CMK (cell line): ENCODE measurements around the gene NCAPG2.
"Not testable (repeated sequence)": the region's sequence is repeated elsewhere in the genome, so short reads cannot be mapped to it uniquely, and the experiment has no call there.

Experiments
- DNase-seq: peaks from one replicate; pipeline ENCODE4 v3.0.0-alpha.2; 2010; ENCODE audit warnings: low read depth

Gene NCAPG2

GRCh38 chr7:158626289-158626688 is 78.3 kb downstream of the NCAPG2 start:
- DNase-seq, result not testable (repeated sequence)

- DNase-seq, result no peak
Measured at GRCh38 chr7:158623241-158623640, 81.4 kb downstream of the NCAPG2 start.

- no peak for DNase-seq
Measured at GRCh38 chr7:158620839-158621441, 83.7 kb downstream of the NCAPG2 start.

GRCh38 chr7:158620418-158620817 is 84.2 kb downstream of the NCAPG2 start:
- DNase-seq, result no peak

- DNase-seq, result no peak
Measured at GRCh38 chr7:158618745-158619140, 85.9 kb downstream of the NCAPG2 start.

GRCh38 chr7:158617737-158618128 is 86.9 kb downstream of the NCAPG2 start:
- DNase-seq, result no peak

GRCh38 chr7:158616050-158616449 is 88.6 kb downstream of the NCAPG2 start:
- no peak for DNase-seq

- DNase-seq, result no peak
Measured at GRCh38 chr7:158614700-158615099, 89.9 kb downstream of the NCAPG2 start.

- no peak for DNase-seq
Measured at GRCh38 chr7:158613481-158613880, 91.1 kb downstream of the NCAPG2 start.

GRCh38 chr7:158612546-158612945 is 92.1 kb downstream of the NCAPG2 start:
- DNase-seq, result no peak

GRCh38 chr7:158611541-158611940 is 93.1 kb downstream of the NCAPG2 start:
- no peak for DNase-seq

- DNase-seq, result peak; percentile 62
Measured at GRCh38 chr7:158609313-158609974, 95.2 kb downstream of the NCAPG2 start.

GRCh38 chr7:158607563-158607962 is 97.0 kb downstream of the NCAPG2 start:
- DNase-seq, result no peak

- no peak for DNase-seq
Measured at GRCh38 chr7:158606671-158607424, 97.8 kb downstream of the NCAPG2 start.

- no peak for DNase-seq
Measured at GRCh38 chr7:158606129-158606528, 98.5 kb downstream of the NCAPG2 start.

- DNase-seq, result no peak
Measured at GRCh38 chr7:158603773-158604755, 100.5 kb downstream of the NCAPG2 start.

- DNase-seq, result no peak
Measured at GRCh38 chr7:158602905-158603772, 101.5 kb downstream of the NCAPG2 start.

- no peak for DNase-seq
Measured at GRCh38 chr7:158602041-158602440, 102.6 kb downstream of the NCAPG2 start.

- DNase-seq, result no peak
Measured at GRCh38 chr7:158601090-158601489, 103.5 kb downstream of the NCAPG2 start.

- no peak for DNase-seq
Measured at GRCh38 chr7:158596745-158597144, 107.9 kb downstream of the NCAPG2 start.

- DNase-seq, result no peak
Measured at GRCh38 chr7:158596309-158596708, 108.3 kb downstream of the NCAPG2 start.
